Thoracic aorta (tissue), 2 donors: ENCODE results near the gene DCLRE1B. TPM values are rescaled to one million over a fixed set of nuclear protein-coding genes. Genes with fewer than 3 reads are reported as not detected.

Experiments used
- ATAC-seq: fragments of 150-250 bp; one replicate; pipeline ENCODE4 v1.8.0; 2017; ENCODE audit warnings: low read depth; ENCODE audit not compliant: insufficient number of reproducible peaks, low FRiP score
- DNase-seq: peaks from one replicate; pipeline ENCODE4 v3.0.0-alpha.2; 2020; ENCODE audit warnings: low spot score
- H3K27ac ChIP-seq, 2 donors: fragments of 200-600 bp; sonication (generic); 1 replicate in 1 of 2; 2 replicates in 1 of 2; pipeline ENCODE4 v1.5.1; 2016; ENCODE audit warnings: mild to moderate bottlenecking in 2 of 2, moderate library complexity in 2 of 2
- H3K27me3 ChIP-seq: fragments of 200-600 bp; sonication (generic); replicated peaks from 2 replicates; pipeline ENCODE4 v1.6.0; 2016; ENCODE audit warnings: mild to moderate bottlenecking; ENCODE audit not compliant: insufficient read depth
- H3K36me3 ChIP-seq: fragments of 200-600 bp; sonication (generic); one replicate; pipeline ENCODE4 v1.5.1; 2016
- H3K4me1 ChIP-seq, 2 donors: fragments of 200-600 bp; sonication (generic); 1 replicate in 1 of 2; 2 replicates in 1 of 2; pipeline versions ENCODE4 v1.5.1 to v1.6.0; 2016; ENCODE audit warnings: low read depth in 2 of 2, mild to moderate bottlenecking in 1 of 2; ENCODE audit not compliant: control insufficient read depth in 1 of 2
- H3K4me3 ChIP-seq: fragments of 200-600 bp; sonication (generic); 2 replicates; pipeline ENCODE4 v1.5.1; 2016; ENCODE audit warnings: mild to moderate bottlenecking
- H3K9me3 ChIP-seq: fragments of 200-600 bp; sonication (generic); 2 replicates; pipeline ENCODE4 v1.5.1; 2016
- CTCF ChIP-seq: fragments of 200-600 bp; sonication (generic); IDR thresholded peaks from one replicate; pipeline ENCODE4 v1.5.1; 2019; ENCODE audit warnings: antibody characterized with exemption
- total RNA-seq, 2 donors: library from RNA; depleted of rRNA; stranded (reverse); fragments of >200 nt; gene quantifications; one replicate each; pipeline versions ENCODE4 v1.1.0 to v1.2.3, GENCODE V29; 2016

The DCLRE1B gene
- total RNA-seq, 2 donors from 2014 or later, result 3.2 to 4.4 TPM

- H3K4me3 ChIP-seq, result peak overlapping the region; percentile 56
- TF ChIP-seq CTCF, result no peak
Measured at GRCh38 chr1:113870778-113871177, 34.3 kb upstream of the DCLRE1B start.

GRCh38 chr1:113871597-113872113, 33.5 kb upstream of the DCLRE1B start, which contains the start of gene PTPN22:
Gene PTPN22 (minus strand): TSS chr1:113871712.
- no peak for DNase-seq
- Histone ChIP-seq H3K4me1 (peaks cover 0 to 14% of the 10 kb centered on the region in 2 donors), H3K36me3 (no peaks in the 10 kb centered on the region), H3K27me3 (no peaks in the 10 kb centered on the region), H3K9me3 (no peaks in the 10 kb centered on the region), H3K4me3 (peak within 1 kb of the TSS; percentile 56), H3K27ac (peak within 1 kb of the TSS in 1 of 2 donors; percentile 35)
- ATAC-seq, result no peak
- TF ChIP-seq CTCF, result no peak

More at GRCh38 chr1:113870778-113871177, 34.3 kb upstream of the DCLRE1B start:
- H3K27me3 ChIP-seq, result no peaks in the 10 kb centered on the region
- H3K36me3 ChIP-seq, result no peaks in the 10 kb centered on the region
- DNase-seq (no peak), ATAC-seq (no peak)
- H3K4me1 ChIP-seq, result peaks cover 0 to 14% of the 10 kb centered on the region in 2 donors
- no peaks in the 10 kb centered on the region for H3K9me3 ChIP-seq
- H3K27ac ChIP-seq, result no peak overlapping the region

GRCh38 chr1:113872219-113872935, 32.7 kb upstream of the DCLRE1B start:
- DNase-seq (no peak), ATAC-seq (no peak)
- no peaks in the 10 kb centered on the region for H3K27me3 ChIP-seq
- no peaks in the 10 kb centered on the region for H3K36me3 ChIP-seq
- no peak overlapping the region for H3K4me3 ChIP-seq
- H3K4me1 ChIP-seq, result peaks cover 0 to 14% of the 10 kb centered on the region in 2 donors
- H3K9me3 ChIP-seq, result no peaks in the 10 kb centered on the region
- peak overlapping the region in 1 of 2 donors; percentile 35 for H3K27ac ChIP-seq
- TF ChIP-seq CTCF, result no peak

GRCh38 chr1:113874012-113874879, 30.9 kb upstream of the DCLRE1B start:
- H3K4me1 ChIP-seq, result peaks cover 0 to 14% of the 10 kb centered on the region in 2 donors
- H3K9me3 ChIP-seq, result no peaks in the 10 kb centered on the region
- no peak overlapping the region for H3K4me3 ChIP-seq
- ATAC-seq, result no peak
- DNase-seq, result no peak
- no peaks in the 10 kb centered on the region for H3K36me3 ChIP-seq
- TF ChIP-seq CTCF, result no peak
- no peak overlapping the region for H3K27ac ChIP-seq
- H3K27me3 ChIP-seq, result no peaks in the 10 kb centered on the region

GRCh38 chr1:113875714-113876113, 29.4 kb upstream of the DCLRE1B start:
- no peak for ATAC-seq
- no peak overlapping the region for H3K4me3 ChIP-seq
- no peaks in the 10 kb centered on the region for H3K36me3 ChIP-seq
- no peak overlapping the region for H3K27ac ChIP-seq
- DNase-seq, result no peak
- peaks cover 0 to 14% of the 10 kb centered on the region in 2 donors for H3K4me1 ChIP-seq
- no peaks in the 10 kb centered on the region for H3K9me3 ChIP-seq
- no peaks in the 10 kb centered on the region for H3K27me3 ChIP-seq
- TF ChIP-seq CTCF, result no peak
